ENCODE measurements around the gene SH3RF3.

SH3RF3 gene

DNA sequence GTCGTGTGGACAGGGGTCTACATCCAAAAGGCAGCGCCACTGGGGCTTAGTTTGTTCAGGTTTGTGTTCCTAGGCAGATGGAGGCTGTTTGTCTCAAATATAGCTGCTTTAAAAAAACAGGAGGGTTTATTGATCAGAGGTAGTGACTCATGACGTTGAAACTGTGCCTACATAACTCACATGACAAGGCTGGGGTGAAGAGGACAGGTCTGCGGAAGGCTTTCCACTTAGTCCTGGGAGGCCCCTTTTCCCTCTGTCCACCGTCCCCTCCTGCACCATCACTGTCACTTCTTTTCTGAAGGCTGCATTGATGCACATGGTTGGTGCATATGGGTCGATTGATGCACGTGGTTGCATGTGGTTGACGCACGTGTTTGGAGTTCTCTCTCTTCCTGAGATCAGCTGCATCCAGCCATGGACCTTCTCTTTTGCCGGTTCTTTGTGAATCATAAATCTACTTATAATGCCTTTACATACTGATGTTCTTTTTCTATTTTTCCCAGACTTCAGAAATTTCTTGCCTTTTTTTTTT, 10.9 kb downstream of the SH3RF3 start:
- no peak for DNase-seq

DNA sequence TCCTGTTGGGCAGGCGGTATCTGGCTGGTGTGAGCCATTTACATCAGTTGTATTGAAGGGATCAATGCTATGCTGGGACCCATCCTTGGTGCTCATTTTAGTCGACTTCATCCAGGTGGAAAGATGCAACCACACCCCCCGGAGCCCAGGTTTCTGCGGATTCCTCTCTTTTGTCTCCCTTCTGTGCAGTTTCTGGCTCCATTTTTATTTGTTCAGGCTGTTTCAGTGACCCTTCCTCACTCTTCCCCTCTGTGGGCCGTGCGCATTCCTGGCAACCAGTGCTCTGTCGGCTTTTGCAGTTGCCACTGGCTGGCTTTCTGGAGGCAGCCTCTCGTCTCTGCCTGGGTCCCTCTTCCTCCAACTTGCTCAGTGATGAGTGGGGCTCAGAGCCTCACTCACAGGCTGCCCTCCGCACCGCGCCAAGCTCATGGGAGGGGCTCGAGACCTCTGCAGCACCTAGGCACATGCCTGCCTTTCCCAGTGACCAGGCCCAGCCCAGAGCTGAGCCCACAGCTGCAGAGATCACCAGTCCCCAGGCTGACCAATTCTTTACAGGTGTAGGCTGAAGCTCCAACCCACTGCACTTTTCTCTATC, 12.1 kb downstream of the SH3RF3 start:
- DNase-seq = no peak

DNA sequence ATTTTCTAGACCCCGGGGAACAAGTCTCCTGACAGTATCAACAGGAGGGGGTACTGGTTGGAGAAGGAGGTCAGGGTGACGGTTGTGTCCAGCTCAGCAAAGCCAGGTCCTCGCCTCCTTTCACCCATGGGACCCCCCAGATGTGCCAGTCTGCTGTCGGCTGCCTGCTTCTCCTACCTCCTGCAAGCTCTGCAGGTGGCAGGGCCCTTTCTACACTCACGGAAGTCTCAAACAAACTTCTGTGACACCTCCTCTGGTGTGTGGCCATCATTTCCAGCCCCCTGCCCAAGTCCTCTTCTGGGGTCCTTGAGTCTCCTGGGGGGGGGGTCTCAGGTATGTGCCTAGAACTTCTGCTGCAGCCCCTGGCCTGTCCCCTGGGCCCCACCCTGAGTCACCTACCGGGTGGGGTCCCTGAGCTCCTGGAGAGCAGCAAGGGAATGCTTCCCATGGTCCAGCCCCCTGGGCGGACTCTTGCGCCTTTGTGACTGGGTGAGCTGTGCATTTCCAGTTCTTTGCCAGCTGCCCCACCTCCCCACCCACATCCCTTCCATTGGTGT, 12.8 kb downstream of the SH3RF3 start:
- DNase-seq = no peak

DNA sequence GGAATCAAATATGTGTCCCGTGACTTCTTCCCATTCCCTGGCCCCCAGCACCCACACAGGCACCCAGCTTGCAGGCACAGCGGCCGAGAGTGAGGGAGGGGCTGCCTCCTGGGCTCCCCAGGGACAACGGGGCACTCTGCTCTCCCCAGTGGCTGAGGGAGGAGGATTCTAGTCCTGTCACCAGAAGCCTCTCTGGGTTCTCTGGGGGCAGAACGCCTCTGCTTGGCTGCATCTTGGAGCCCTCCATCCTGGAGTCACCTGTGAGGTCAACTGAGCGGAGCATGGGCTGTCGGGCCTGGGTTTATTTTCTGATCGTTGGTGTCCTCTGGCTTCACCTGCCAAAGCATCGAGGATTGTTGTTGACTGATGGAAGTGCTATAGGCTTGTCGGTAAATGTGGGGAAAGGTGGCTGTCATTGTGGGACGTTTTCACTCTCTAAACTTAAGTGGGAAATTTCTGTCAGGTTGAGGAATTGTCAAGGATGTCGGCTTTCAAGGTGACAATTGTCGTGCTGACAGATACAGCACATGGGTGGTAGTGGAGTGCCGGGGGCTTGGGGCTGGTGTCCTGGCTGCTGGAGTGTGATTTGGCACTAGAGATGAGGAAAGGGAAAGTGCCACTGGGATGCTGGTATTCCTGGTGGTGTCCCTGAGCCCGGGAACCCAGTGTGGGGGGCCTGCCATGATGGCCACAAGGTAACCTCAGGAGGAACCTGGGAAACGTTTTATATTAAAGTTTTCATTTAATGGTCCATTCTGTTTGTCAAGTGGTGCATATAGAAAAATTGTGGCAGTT, 13.6 kb downstream of the SH3RF3 start:
- DNase-seq = no peak

DNA sequence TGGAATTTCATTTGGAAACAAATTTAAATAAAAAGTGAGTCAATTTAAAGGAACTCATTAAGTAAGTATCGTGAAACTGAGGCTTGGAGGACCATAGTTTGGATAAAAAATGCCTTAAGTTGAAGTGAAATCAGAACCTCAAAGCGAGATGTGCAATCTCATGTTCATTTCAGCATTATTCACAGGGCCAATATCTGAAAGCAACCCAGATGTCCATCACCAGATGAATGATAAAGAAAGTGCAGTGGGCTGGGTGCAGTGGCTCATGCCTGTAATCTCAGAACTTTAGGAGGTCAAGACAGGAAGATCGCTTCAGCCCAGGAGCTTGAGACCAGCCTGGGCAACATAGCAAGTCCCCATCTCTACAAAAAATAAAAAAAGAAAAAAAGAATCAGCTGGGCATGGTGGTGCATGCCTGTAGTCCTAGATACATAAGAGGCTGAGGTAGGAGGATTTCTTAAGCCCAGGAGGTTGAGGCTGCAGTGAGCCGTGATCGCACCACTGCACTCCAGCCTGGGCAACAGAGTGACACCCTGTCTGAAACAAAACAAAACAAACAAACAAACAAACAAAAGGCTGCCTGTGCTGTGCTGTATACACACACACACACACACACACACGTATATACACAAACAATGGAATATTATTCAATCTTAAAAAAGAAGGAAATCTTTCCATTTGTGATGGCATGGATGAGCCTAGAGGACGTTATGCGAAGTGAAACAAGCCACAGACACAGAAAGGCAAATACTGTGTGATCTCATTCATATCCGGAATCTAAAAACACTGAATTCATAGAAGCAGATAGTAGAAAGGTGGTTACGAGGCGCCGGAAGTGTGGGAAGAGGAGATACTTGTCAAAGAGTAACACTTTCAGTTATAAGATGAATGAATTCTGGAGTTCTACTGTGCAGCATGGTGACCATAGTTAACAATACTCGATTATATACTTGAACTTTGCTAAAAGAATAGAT, 14.5 kb downstream of the SH3RF3 start:
- no peak for DNase-seq

DNA sequence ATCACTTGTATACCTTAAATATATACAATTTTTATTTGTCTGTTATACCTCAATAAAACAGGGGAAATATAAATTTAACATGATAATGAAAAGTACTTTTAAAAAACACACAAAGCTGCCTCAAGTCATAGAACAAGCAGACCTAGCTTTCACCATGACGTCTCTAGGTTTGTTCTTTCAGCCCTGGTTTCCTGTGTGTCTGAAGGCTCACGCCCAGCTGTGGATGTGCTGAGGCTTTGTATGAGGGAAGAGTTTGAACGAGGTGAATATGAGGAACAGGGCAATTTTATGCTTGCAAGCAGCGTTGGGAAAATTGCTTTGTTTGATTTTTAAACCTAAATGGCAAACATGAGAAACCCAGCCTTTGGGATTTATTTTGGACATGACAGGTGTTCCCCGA, 15.3 kb downstream of the SH3RF3 start:
- DNase-seq = no peak

DNA sequence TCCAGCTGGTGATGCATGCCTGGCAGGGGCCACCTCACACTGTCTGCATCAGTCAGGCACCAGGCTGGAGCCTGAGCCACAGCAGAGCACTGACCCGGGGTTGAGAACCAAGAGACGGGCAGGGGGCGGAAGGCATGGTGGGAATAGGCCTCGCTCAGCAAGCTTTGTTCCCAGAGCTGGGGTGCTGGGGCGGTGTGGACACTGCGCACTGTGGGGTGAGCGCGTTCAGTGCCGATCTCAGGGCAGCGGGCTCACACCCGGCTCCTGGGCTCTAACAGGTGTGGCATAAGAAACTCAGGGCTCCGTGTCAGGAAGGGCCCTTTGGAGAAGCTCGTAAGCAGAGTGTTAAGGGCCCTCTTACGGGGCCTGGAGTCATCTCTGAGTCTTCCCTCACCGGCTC, 15.7 kb downstream of the SH3RF3 start:
- DNase-seq = no peak

DNA sequence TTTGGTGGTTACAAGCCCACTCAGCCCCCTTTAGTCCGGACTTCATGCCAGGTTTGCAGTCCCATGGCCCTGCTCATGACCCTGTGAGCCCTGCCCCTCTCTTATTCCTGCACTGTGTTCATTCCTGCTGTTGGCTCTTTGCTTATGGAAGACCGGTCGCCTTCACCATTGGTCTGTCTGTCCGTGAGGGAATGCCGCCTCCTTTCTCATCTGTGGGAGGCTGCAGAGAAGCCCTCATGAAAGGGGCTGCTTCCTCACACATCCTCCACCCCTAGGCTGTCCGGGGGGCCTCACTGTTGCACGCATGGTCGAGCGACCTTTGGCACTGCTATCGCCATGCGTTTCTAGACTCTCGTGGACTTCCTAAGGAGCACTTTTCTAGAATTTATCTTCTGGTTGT, 16.3 kb downstream of the SH3RF3 start:
- DNase-seq = no peak

DNA sequence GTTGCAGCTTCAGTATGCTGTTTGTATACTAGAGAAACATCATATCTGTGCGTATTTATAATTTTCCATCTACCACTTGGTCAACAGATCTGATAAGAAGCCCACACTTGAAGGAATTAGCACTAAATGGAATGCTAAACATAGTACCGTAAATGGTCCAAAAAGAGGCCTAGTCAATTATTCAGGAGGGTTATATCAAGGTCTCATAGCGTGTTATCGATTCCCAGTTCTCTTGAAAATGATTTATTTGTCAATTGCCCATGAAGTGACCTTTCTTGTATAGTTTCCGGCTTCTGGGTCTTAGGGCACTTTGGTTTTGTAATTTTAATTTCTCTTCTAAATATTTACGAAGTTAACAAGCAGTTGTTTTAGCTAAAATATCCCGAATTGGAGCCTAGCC, 18.4 kb downstream of the SH3RF3 start:
- no peak for DNase-seq

DNA sequence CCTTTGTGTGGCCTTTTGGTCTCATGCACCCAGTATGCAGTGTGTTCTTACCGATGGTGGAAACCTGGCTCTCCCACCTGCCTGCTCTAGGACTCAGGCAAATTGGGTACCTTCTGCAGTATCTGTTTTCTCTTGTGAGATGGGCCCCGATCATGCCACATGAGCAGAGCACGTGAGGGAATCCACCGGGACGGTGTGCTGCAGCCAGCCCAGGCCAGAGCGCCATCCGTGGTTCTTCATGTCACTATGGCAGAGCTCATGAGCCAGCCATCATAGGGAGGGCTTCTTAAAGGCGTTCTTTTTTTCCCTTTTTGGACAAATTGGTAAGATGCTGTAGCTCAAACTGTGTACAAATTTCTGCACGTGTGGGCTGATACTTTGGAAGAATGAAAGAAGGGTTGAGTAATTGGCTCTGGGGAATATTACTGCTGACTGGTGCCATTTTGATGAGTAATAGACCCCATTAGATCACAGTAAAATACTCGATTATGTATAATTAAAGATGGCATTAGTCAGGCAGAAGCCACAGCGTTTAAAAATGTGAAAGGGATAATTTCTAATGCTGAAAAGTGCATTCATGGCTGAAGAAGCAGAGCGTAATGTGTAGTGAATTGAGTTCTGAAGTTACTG, 19.2 kb downstream of the SH3RF3 start:
- DNase-seq = no peak

DNA sequence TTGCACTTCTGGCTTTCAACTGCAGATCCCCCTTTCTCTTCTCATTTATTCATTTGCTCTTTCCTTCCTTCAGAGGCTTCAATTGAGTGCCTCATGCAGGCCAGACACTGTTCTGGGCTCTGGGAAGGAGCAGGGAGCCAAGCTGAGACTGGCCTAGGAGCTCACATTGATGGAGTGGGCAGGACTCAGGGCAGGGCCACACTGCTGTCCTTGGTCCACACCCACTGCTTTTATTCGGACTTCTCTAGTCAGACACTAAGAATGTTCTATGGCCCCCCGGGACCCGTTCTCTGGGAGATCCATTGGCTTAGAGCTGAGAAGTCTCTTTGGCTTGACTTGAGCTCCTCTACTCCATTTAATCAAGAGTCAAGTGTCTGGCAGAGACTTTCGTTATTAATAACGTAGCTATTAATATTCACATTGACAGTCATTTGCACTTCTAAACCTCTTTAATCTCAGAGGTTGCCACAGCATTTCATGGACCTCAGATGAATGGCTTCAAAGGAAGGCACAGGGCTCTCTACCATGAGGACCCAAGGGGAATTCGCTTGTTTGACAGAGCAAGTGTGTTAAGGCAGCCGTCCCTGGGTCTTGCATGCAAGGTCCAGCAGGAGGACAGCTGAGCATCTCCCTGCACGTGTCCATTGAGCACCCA, 20.1 kb downstream of the SH3RF3 start:
- DNase-seq = no peak

DNA sequence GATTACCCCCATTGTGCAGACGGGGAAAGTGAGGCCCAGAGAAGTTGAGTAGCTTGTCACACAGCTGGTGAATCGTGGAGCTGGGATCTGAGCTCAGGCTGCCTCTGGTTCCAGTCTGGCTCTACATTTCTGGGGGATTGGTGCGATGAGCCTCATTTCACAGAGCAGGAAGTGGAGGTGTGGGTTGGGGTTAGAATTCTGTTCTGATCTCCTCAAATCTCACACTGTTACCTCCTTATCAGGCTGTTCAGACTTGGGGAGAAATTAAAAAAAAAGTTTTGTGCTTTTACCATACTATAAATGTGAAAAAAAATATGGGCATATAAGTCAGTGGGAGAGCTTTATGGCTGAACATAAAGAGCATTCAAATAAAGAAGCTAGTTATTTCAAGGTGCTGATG, 21.6 kb downstream of the SH3RF3 start:
- DNase-seq = no peak

DNA sequence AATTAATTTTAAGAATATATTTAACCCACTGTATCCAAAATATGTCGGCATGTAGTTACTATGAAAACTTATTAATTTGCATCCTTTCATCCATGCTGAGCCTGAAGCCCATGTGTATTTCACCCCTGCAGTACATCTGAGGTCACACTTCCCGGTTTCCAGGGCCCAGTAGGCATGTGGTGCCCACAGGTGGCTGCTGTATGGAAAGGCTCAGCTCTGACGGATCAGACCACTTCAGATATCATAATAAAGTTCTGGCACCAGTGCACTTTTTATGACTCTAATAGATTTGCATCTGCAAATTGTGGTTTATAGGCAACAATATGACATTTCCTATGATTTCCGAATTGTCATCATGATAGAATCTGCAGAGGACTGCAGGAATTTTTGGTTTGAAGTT, 22.5 kb downstream of the SH3RF3 start:
- no peak for DNase-seq

DNA sequence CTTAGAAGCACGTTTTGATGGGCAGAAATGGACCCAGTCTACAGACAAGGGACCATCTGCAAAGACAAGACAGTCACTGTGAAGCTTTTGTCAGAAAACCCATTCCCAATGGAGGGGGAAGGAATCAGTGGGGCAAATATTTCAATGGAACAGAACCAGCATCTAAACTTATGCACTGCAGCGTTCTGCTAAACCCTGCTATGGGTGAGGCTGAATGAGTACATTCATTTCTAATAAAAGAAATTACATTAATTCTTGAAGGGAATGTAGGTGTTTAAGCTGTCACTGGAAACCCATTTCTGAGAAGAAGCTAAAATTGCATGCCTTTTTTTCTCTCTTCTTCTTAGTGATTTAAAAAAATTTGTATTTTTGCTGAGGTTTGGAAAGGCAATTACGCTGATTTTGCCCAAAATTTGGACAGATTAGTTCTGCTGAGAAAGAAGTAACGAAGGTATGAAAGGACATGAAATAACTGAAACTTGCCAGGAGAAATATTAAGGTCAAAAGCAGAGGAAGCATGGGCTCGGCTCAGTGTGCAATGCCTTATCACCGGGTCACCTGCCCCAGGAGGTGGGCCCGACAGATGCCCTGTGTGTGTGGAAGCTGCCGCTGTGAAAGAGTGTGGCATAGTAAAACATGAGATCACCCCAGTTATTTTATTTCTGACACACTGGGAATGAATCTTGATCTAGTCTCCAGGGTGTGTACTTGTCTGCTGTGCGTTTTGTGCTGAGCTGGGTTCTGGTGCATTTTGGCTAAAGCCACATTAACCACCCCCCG, 24.2 kb downstream of the SH3RF3 start:
- DNase-seq = no peak

DNA sequence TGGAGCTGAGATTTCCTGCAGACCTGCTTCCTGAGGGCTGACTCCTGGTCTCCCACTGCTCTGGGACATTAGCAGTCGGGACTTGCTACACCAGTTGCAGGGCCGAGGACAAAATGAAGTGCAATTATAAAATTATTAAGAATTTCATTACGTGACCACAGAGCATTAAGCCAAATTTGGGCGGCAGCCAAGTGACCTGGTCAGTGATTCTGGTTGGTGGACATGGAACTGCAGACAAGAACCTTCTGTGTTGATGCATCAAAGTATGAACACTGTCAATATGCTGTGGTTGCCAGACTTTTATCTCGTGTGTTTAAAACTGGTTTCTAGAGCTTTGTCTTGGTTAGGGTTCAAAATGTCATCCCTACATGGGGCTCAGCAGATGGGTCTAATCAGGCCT, 24.8 kb downstream of the SH3RF3 start:
- no peak for DNase-seq

DNA sequence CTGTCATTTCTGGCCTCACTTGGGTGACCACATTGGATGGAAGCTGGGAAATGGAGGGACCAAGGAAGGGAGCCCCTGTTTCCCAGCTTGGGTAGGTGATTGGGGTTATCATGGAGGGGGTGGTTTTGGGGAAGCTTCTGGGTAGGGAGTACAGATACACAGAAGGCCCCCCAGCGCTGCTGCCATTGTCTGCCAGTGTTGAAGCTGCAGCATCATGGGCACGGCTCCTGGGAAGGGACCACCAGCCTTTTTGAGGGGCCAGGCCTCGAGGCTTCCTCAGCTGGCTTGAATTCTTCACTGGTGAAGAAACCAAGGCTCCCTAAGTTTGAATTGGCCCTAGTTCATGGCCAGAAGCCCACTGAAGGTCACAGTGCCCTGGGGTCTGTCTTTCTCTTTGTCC, 25.2 kb downstream of the SH3RF3 start:
- no peak for DNase-seq

DNA sequence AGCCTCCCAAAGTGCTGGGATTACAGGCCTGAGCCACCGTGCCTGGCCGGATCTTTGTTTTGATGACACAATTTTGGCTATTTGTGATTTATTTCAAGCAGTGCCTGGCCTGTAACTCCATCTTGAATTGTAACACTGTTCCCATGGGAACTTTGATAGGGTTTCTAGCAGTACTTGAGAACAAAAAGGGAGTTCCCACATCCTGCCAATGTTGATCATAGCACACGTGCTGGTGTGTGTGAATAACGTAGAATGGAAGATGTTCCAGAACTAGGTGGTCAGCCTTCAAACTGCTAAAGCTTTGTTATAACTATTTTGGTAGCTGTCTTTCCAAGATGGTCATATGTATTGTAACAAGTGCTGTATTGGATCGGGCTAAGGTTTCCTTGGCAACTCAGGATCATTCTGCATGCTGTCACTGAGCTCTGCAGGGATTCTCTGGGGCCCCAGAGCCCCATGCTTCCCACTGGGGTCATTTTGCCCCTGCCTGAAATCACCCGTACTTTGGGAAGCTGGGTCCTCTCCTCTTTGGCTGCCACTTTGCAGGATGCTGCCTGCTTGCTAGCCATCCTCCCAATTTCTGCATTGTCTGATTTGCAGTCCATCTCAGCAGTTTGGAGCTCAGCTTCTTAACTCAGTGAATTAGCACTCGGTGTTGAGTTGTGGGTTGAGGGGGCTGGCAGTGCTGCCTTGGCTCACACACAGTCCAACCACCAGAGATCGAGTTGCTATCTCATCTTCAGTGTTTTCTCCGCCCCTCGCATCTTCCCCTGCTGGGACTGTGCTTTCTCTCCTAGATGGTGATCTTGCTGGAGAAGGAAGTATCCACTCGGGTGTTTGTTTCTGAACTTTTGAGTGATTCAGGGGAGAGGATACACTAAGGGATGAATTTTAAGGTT, 26.8 kb downstream of the SH3RF3 start:
- no peak for DNase-seq

DNA sequence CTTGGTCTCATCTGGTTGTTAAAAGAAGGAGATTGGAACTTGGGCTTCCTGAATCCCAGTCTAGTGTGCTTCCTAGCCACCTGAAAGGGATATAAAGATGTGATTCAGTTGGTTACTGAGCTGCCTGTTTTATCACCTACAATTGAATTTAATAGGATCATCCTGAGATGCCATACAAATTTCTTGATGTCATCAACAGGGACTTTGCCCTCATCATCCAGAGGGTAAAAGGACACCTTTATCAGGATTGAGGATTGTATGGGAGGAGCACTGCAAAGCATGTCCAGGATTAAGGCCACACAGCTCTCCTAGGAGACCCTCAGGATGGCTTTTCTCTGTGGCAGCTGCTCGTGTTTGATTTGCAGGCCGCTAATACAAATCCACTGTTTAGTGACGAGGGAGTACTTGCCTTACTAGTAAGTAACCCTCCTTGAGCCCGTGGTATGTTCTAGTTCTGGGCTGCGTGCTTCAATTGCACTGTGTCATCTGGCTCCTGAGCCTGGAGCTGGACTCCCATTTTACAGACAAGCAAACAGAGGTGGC, 28.6 kb downstream of the SH3RF3 start:
- DNase-seq = no peak

DNA sequence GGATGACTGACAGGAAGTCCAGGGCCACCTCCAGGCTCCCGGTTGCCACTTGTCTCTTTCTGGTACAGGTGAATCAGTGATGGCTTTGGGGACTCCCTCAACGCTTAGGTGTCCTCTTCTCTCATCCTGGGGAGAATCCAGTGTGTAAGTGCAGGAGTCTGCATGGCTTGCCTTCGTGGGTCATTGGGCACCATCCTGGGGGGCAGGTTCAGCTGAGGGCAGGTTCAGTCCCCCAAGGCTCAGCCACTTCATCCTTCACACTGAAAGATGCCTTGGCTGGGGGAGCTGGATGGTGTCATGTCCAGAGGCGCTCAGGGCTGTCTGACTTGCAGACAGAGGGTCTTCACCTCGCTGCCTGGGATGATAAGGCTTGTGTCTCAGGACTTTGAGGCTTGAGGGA, 29.2 kb downstream of the SH3RF3 start:
- no peak for DNase-seq

DNA sequence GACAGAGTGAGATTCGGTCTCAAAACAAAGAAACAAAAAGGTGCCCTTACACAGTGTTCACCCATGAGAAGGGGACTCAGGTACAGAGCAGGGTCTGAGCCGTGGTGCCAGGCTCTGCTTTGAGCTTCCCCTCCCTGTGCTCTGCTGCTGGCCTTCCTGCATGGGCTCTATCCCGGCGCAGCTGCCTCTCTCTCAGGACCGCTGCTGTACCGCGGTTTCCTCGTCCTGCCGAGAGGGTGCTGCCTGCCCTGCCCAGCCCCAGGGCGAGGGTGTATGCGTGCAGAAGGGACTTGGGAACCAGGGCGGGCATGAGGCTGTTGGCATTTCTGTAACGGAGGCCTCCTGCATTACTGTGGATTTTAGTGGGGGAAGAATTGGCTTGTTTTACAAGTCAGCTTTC, 30.1 kb downstream of the SH3RF3 start:
- no peak for DNase-seq
